ENCODE data around the gene PDE4D.

- TF ChIP-seq CTCF (IDR thresholded peaks at IDR 0.05) (no peak), POLR2A (IDR thresholded peaks at IDR 0.05) (no peak)
These were observed 581.3 kb downstream of the PDE4D start for GRCh38 chr5:59312223-59312622.

All from esophagus squamous epithelium (tissue), 4 donors.